Right lobe of liver (tissue), 6 donors: ENCODE data around the gene PAX6. TPM values are rescaled to one million over a fixed set of nuclear protein-coding genes. Genes with fewer than 3 reads are reported as not detected.

Source experiments
- ATAC-seq, 4 donors: fragments of 200-7000 bp; cut with Tn5 transposase; one replicate each; pipeline ENCODE4 v1.9.1; 2020; ENCODE audit warnings: mild to moderate bottlenecking in 4 of 4, moderate library complexity in 4 of 4
- DNase-seq, 3 donors: peaks; one replicate each; pipeline ENCODE4 v3.0.0-alpha.2; 2020
- H3K27ac ChIP-seq, 3 donors: fragments of 200-600 bp; one replicate each; pipeline ENCODE4 v1.8.0; 2022
- H3K27me3 ChIP-seq, 2 donors: fragments of 200-600 bp; one replicate each; pipeline ENCODE4 v1.8.0; 2022
- H3K36me3 ChIP-seq, 4 donors: fragments of 200-600 bp; sonication (generic) in 1 of 4; one replicate each; pipeline versions ENCODE4 v1.5.1 to v1.8.0; 2017 to 2022; ENCODE audit warnings: control low read depth in 1 of 4
- H3K4me1 ChIP-seq, 4 donors: fragments of 200-600 bp; sonication (generic) in 1 of 4; one replicate each; pipeline versions ENCODE4 v1.5.1 to v1.8.0; 2017 to 2022; ENCODE audit warnings: control low read depth in 1 of 4
- H3K4me3 ChIP-seq, 3 donors: fragments of 200-600 bp; one replicate each; pipeline ENCODE4 v1.8.0; 2022
- H3K9me3 ChIP-seq, 4 donors: fragments of 200-600 bp; sonication (generic) in 1 of 4; one replicate each; pipeline versions ENCODE4 v1.5.1 to v1.8.0; 2017 to 2022; ENCODE audit warnings: control low read depth in 1 of 4
- POLR2A ChIP-seq: fragments of 450-650 bp; IDR thresholded peaks from one replicate; pipeline ENCODE4 v1.6.1; 2017; ENCODE audit warnings: antibody characterized with exemption, mild to moderate bottlenecking
- WGBS: methylation state at CpG from one replicate; pipeline ENCODE4 v1.1.6; 2018; ENCODE audit warnings: low coverage, low lambda C conversion rate; ENCODE audit not compliant: insufficient coverage; ENCODE audit errors: missing lambda C conversion rate; 5-methylcytosine and 5-hydroxymethylcytosine counted together
- intact Hi-C, 2 donors: fragments of 100-400 bp; cut with DNase I; formaldehyde crosslinking; loops; one replicate each; pipeline versions ENCODE4 v1.11.2 to v1.14.1; 2022
- total RNA-seq, 6 experiments: library from RNA; depleted of rRNA in 2 of 6; stranded (reverse); fragments of >200 nt in 2 of 6; fragmentation: NEBNext Ultra II Directional in 3 of 6; extraction: Animal tissue kit (Norgen Biotek cat#: 25700) in 3 of 6; gene quantifications; one replicate each; pipeline versions ENCODE4 v1.1.0 to v1.2.4, GENCODE V29; 2016 to 2023
- TF ChIP-seq, protein P1 (sequence below), 4 donors: fragments of 200-600 bp in 3 of 4; fragments of 450-650 bp in 1 of 4; IDR thresholded peaks; one replicate each; pipeline versions ENCODE4 v1.5.1 to v1.8.0; 2016 to 2022; ENCODE audit warnings: antibody characterized with exemption in 4 of 4, mild to moderate bottlenecking in 2 of 4
- donor health status: DM: no; HTN: yes; CAD: no.
- donor health status: DM: no; HTN: no; CAD: no.
- donor health status: DM: no; HTN: no; CAD: no.
- donor health status: DM: no; HTN: yes; CAD: no.
- donor health status: DM: no; HTN: yes; CAD: no.

PAX6 gene
- total RNA-seq, 6 experiments from 2014 or later: not detected

DNA sequence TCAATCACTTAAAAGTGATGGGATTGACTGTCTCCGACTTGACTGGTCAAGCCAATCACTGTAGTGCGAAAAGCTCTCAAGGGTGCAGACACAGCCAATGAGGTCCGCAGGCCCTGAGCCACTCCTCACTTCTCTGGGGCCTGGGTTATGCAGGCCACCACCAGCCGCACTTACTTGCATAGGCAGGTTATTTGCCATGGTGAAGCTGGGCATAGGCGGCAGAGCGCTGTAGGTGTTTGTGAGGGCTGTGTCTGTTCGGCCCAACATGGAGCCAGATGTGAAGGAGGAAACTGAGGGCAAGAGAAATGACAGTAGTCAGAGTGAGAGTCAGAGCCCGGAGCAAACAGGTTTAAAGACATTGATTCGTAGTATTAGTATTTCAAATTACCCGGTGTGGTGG is 17.9 kb downstream of the PAX6 start:
- DNase-seq: no peak
- no peak overlapping the region for H3K27ac ChIP-seq
- no peak overlapping the region for H3K4me3 ChIP-seq
- intact Hi-C loops: no loop called here
- WGBS: 91% methylated on average over 4 of the region's 10 CpGs
- ATAC-seq: no peak
- peaks cover 0 to 9% of the 10 kb centered on the region in 2 donors for H3K27me3 ChIP-seq
- H3K9me3 ChIP-seq: no peaks in the 10 kb centered on the region
- no peak for TF ChIP-seq POLR2A
- TF ChIP-seq, protein P1, sequence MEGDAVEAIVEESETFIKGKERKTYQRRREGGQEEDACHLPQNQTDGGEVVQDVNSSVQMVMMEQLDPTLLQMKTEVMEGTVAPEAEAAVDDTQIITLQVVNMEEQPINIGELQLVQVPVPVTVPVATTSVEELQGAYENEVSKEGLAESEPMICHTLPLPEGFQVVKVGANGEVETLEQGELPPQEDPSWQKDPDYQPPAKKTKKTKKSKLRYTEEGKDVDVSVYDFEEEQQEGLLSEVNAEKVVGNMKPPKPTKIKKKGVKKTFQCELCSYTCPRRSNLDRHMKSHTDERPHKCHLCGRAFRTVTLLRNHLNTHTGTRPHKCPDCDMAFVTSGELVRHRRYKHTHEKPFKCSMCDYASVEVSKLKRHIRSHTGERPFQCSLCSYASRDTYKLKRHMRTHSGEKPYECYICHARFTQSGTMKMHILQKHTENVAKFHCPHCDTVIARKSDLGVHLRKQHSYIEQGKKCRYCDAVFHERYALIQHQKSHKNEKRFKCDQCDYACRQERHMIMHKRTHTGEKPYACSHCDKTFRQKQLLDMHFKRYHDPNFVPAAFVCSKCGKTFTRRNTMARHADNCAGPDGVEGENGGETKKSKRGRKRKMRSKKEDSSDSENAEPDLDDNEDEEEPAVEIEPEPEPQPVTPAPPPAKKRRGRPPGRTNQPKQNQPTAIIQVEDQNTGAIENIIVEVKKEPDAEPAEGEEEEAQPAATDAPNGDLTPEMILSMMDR (IDR thresholded peaks at IDR 0.05): no peak
- H3K36me3 ChIP-seq: no peaks in the 10 kb centered on the region
- H3K4me1 ChIP-seq: no peaks in the 10 kb centered on the region

- Histone ChIP-seq H3K27ac (no peak overlapping the region), H3K4me3 (no peak overlapping the region), H3K36me3 (no peaks in the 10 kb centered on the region), H3K9me3 (no peaks in the 10 kb centered on the region), H3K4me1 (no peaks in the 10 kb centered on the region), H3K27me3 (peaks cover 0 to 1% of the 10 kb centered on the region in 2 donors)
- no peak for DNase-seq
- WGBS: 96% methylated on average over 2 of the region's 2 CpGs
- TF ChIP-seq POLR2A: no peak
- TF ChIP-seq, protein P1 (IDR thresholded peaks at IDR 0.05): no peak
- no peak for ATAC-seq
- intact Hi-C loops: no loop called here
Measured at GRCh38 chr11:31792456-31792855, 18.7 kb downstream of the PAX6 start.

DNA sequence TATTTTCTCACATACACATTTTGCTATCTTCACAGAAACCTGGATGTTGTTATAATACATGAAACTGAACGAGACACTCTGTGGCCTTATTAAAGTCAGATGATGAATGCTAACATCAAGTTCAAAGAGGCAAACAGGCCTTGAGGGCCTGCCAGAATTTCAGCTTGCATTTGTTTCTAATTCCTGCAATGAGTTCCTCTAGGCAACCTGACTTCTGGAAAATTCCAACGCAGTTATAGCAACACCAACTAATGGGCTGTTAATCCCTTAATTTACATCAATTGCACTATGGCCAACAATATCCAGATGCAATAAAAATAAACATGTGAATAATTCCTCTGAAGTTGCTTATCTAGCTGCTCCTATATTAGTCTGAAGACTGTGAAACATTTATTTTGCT is 19.1 kb downstream of the PAX6 start:
- intact Hi-C loops: no loop called here
- whole genome bisulfite sequencing: 71% methylated on average over 2 of the region's 2 CpGs
- H3K27me3 ChIP-seq: no peaks in the 10 kb centered on the region

GRCh38 chr11:31790649-31791048 is 20.5 kb downstream of the PAX6 start:
- intact Hi-C loops: no loop called here
- Histone ChIP-seq H3K27ac (no peak overlapping the region), H3K36me3 (no peaks in the 10 kb centered on the region), H3K4me3 (no peak overlapping the region), H3K4me1 (no peaks in the 10 kb centered on the region), H3K27me3 (no peaks in the 10 kb centered on the region), H3K9me3 (no peaks in the 10 kb centered on the region)
- DNase-seq (no peak), ATAC-seq (no peak)
- TF ChIP-seq POLR2A: no peak
- TF ChIP-seq, protein P1 (IDR thresholded peaks at IDR 0.05): no peak
- WGBS: 53% methylated on average over 2 of the region's 7 CpGs

More for the DNA sequence above, 19.1 kb downstream of the PAX6 start:
- ATAC-seq (no peak), DNase-seq (no peak)
- H3K4me3 ChIP-seq: no peak overlapping the region
- H3K9me3 ChIP-seq: no peaks in the 10 kb centered on the region
- H3K4me1 ChIP-seq: no peaks in the 10 kb centered on the region
- H3K36me3 ChIP-seq: no peaks in the 10 kb centered on the region
- no peak for TF ChIP-seq POLR2A
- TF ChIP-seq, protein P1 (IDR thresholded peaks at IDR 0.05): no peak
- no peak overlapping the region for H3K27ac ChIP-seq

DNA sequence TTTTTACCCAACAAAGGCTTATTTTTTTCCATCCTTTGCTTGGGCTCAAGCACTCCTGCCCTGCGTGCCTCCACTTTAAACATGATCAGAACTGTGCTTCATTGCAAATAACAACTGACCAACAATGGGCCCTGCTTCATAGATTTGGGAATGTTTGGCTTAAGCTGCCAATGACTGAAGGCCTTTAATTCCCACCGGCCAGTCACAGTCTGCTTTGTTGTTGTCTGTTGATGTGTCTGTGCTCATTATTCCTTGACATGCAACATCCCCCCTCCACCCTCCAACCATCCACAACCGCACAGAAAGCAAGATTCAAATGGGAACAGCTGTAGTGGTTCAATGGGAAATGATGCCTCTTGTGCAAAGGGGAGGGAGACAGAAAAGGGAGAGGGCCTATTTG is 23.0 kb downstream of the PAX6 start:
- Histone ChIP-seq H3K27ac (no peak overlapping the region), H3K27me3 (no peaks in the 10 kb centered on the region), H3K4me3 (no peak overlapping the region), H3K4me1 (no peaks in the 10 kb centered on the region), H3K36me3 (no peaks in the 10 kb centered on the region), H3K9me3 (no peaks in the 10 kb centered on the region)
- TF ChIP-seq POLR2A: no peak
- TF ChIP-seq, protein P1 (IDR thresholded peaks at IDR 0.05): no peak
- 75% methylated on average over 3 of the region's 3 CpGs for WGBS
- intact Hi-C loops: no loop called here
- ATAC-seq: no peak
- DNase-seq: no peak
